HPDE6-E6E7 (cell line): ENCODE results near the gene SYTL5.
"Not testable (repeated sequence)": the region's sequence is repeated elsewhere in the genome, so short reads cannot be mapped to it uniquely, and the experiment has no call there.

Experiments
- DNase-seq: peaks from one replicate; pipeline ENCODE4 v3.0.0; 2011; ENCODE audit warnings: missing footprints; ENCODE audit errors: extremely low spot score

Gene SYTL5

GRCh38 chrX:38006291-38006690 lies at the start of gene SYTL5:
Gene SYTL5, plus strand, starts transcription at chrX:38006553. Its CDS starts 27,337 bp downstream, at chrX:38033890.
- no peak for DNase-seq

DNA sequence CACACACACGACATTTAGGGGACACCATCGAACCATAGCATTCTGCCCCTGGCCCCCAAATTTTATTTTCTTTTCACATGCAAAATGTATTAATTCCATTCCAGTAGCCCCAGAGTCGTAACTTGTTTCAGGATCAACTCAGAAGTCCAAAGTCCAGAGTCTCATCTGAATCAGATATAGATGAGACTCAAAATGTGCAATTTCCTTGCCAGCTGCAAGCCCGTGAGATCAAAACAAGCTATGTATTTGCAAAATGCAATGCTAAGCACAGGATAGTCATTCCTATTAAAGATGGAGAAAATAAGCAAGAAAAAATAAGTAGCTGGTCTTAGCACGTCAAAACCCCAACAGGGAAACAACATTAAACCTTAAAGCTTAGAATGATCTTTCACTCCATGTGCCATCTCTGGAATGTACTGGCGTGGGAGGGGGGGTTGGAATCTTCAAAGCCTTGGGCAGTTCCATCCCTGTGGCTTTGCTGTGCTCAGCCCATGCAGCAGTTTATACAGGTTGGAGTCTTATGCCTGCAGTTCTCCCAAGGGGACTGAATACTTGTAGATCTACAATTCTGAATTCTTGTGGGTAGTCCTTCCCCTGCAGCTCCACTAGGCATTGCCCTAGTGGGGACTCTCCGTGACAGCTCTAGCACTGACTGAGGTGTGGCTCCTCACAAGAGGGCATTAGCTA lies 47.7 kb upstream of the SYTL5 start:
- no peak for DNase-seq

- no peak for DNase-seq
Observed at GRCh38 chrX:37959212-37960021, 46.9 kb upstream of the SYTL5 start.

DNA sequence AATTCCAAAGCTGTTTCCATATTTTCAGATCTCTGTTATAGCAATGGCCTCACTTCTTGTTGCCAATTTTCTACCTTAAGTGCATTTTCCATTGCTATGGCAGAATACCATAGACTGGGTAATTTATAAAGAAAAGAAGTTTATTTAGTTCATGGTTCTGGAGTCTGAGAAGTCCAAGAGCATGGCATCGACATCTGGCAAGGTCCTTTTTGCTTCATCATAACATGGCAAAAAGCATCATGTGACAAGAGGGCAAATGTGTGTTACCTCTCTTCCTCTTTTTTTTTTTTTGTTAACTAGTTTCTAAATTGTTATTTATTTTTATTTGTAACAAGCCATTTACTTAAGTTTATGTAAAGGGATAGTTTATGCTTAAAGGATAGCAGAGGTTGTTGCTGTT lies 45.2 kb upstream of the SYTL5 start:
- no peak for DNase-seq

- no peak for DNase-seq
Observed at GRCh38 chrX:37967714-37968113, 38.6 kb upstream of the SYTL5 start.

DNA sequence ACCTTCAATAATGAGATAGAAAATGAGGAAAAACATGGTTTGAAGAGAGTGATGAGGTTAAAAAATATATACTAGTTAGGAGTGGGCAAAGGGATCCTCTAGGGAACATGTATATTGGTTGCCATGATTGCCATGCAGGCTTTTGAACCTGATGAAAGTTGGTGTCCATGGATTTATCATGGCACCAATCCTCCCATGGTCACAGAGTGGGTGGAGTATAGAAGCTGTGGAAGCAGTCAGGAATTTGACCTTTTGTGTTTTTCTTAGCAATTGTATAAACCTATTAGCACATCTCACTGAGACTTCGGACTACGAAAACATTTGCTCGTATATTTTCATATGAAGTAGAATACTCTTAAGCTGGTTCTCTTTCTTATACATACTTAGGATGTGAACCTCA lies 30.9 kb upstream of the SYTL5 start:
- no peak for DNase-seq

DNA sequence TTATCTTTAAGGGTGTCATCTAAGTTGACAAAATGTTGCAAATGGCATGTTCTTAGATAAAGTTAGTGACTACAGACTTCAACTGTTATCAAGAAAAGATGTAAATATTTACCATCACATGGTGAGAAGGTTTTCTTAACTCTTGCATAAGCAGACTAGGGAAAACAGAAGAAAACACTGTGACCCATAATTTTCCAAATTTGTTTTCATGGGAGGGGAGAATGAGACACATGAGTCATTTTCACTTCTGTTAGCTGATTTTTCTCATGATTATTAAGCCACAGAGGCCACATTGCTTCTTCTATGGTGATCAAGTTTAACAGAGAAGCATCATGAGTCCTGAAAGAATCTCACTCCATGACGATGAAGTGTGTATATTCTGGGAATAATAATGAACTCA lies 30.2 kb upstream of the SYTL5 start:
- DNase-seq: no peak

DNA sequence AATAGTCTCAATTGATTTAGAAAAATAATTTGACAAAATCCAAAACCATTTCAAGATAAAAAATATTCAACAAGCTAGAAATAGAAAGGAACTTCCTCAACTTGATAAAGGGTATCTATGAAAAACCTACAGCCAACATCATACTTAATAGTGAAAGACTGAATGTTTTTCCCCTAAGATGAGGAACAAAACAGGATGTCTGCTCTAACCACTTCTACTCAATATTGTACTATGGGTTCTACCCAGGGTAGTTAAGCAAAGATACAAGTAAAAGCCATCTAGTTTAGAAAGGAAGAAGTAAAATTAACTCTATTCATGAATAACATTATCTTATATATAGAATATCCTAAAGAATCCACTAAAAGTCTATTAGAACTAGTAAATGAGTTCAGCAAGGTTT lies 21.5 kb upstream of the SYTL5 start:
- no peak for DNase-seq

DNA sequence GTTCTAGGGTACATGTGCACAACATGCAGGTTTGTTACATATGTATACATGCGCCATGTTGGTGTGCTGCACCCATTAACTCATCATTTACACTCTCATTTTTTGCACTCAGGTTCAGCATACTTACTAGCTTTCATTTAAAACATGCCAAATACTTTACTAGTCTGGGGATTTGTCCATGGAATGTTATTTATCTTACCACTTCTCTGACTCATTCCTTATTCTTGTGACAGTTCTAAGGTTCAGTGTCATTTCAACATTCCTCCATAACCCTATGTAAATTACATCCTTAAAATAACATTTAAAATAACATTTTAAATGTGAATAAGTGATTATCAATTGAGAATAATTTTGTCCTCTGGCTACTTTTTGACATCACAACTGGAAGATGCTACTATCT lies 19.5 kb upstream of the SYTL5 start:
- no peak for DNase-seq

GRCh38 chrX:37989304-37989703 lies 17.0 kb upstream of the SYTL5 start:
- DNase-seq: no peak

- DNase-seq: not testable (repeated sequence)
Observed at GRCh38 chrX:37991303-37991702, 15.1 kb upstream of the SYTL5 start.

DNA sequence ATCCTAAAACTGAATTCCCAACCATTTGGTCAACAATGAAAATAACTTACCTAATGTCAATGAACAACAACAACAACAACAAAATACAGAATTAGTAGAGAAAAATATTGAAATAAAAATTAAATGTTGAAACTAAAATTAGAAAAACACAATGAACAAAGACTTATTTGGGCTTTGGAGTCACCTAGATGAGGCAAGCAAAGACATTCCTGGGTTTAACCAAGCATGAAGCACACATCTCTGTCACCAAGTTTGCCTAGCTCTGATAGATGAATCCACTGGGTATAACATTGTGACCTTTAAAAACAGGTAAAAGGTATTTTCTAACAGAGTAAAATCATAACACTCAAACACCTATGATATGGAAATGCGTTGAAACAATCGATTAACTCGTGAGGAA lies 13.2 kb upstream of the SYTL5 start:
- no peak for DNase-seq

DNA sequence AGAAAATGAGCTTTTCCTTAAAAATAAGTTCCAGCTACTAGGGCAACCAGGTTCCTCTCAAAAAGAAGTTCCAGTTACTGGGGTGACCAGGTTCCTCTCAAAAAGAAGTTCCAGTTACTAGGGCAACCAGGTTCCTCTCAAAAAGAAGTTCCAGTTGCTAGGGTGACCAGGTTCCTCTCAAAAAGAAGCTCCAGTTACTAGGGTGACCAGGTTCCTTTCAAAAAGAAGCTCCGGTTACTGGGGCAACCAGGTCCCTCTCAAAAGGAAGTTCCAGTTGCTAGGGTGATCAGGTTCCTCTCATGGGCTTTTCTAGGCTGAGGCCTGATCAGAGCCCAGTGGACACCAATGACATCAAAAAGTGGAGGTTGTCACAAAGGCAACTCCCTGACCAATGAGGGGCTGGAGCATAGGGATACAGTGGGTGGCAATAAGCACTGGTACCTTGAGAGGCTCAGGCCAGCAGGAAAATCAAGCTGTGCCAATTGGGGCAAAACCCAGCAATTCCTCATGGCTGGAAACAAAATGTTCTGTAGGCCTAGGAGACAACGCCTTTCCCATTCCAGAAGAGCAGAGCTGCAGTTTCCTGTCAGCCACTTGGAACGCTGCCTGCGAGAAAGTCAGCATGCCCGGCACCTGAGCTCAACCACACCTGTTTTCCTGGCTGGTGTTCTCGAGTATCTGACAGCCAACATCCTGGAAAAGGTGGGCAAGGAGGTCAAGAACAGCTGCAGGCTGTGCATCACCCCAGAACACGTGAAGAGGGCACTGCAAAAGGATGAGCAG lies 12.3 kb upstream of the SYTL5 start:
- DNase-seq: no peak

DNA sequence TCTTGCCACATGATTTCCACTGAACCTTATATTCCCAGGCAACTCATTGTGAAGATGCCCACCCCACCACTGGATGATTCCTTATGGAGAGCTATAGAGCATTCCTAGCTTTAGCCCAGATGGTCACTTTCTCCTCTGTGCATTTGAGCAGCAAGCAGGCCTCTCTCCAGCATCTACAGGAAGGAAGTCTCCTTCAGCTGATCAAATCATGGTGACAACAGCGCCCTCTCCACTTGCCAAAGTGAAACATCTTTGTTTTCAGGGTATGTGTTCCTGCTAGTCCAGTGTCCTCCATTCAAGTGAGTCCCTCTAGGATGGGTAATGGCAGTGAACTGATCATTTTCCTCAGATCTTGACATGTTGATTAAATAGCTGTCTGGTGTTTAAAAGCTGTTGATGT lies 10.9 kb upstream of the SYTL5 start:
- DNase-seq: no peak

- no peak for DNase-seq
Observed at GRCh38 chrX:37997096-37997495, 9.3 kb upstream of the SYTL5 start.

GRCh38 chrX:37998586-37999262 lies 7.6 kb upstream of the SYTL5 start:
- peak; percentile 42 for DNase-seq

DNA sequence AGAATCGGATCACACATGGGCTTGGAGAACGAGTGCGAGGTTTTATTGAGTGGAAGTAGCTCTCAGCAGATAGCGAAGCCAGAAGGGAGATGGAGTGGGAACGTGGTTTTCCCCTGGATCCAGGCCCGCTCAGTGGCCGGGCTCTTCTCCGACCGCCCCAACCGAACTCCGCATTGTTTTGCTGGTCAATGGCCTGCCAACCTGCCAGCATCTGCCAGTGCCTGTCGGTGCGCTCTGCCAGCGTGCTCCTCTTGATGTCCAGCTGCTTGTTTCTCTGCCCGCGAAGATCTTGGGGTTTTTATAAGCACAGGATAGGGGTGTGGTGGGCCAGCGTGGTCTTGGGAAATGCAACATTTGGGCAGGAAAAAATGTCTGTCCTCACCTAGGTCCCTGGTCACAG lies 5.6 kb upstream of the SYTL5 start:
- DNase-seq: no peak

DNA sequence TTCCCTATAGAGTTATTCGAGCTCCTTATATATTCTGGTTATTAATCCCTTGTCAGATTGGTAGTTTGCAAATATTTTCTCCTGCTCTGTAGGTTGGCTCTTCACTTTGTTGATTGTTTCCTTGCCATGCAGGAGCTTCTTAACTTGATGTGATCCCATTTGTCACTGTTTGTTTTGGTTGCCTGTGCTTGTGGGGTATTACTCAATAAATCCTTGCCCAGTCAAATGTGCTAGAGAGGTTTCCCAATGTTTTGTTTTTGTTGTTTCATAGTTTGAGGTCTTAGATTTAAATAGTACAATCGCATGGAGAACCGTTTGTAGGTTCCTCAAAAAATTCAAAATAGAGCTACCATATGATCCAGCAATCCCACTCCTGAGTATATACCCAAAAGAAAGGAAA lies 2.3 kb upstream of the SYTL5 start:
- no peak for DNase-seq

DNA sequence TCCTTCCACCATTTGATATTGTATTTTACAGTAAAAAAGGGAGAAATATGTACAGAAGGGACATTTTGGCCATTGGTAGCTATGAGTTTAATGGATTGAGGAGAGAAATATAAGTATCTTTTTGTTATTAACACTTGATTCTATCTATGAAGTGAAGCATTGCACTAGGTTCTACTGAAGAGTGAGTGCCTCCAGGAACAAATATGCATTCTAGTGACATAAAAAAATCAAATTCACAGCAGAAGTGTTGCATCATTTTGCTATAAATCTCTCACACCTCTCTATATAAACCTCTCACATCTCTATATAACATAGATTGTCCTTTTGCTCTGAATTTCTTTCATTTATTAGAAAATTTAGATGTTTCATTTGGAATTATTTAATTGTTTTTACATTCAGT lies 425 bp downstream of the SYTL5 start:
- no peak for DNase-seq

- no peak for DNase-seq
Observed at GRCh38 chrX:38008658-38009057, 2.3 kb downstream of the SYTL5 start.

- no peak for DNase-seq
Observed at GRCh38 chrX:38009641-38010040, 3.3 kb downstream of the SYTL5 start.
